Mucosa of stomach (tissue), 1 donor: Measurements from ENCODE around the gene TRPC4AP.

Experiments used
- H3K27me3 ChIP-seq: one replicate; pipeline ENCODE4 v1.7.0; 2013; ENCODE audit warnings: mild to moderate bottlenecking, low read length; ENCODE audit not compliant: control insufficient read depth, insufficient read depth
- H3K36me3 ChIP-seq: one replicate; pipeline ENCODE4 v1.7.0; 2013; ENCODE audit warnings: low read length; ENCODE audit not compliant: control insufficient read depth, insufficient read depth
- H3K4me1 ChIP-seq: one replicate; pipeline ENCODE4 v1.7.0; 2013; ENCODE audit warnings: mild to moderate bottlenecking, low read length; ENCODE audit not compliant: control insufficient read depth, insufficient read depth
- H3K4me3 ChIP-seq: one replicate; pipeline ENCODE4 v1.7.0; 2013; ENCODE audit warnings: low read length
- H3K9ac ChIP-seq: one replicate; pipeline ENCODE4 v1.7.0; 2013; ENCODE audit warnings: mild to moderate bottlenecking, low read length, moderate library complexity
- H3K9me3 ChIP-seq: one replicate; pipeline ENCODE4 v1.7.0; 2013; ENCODE audit warnings: mild to moderate bottlenecking, low read length, moderate library complexity; ENCODE audit not compliant: control insufficient read depth
- donor health status: Pancreatic carcinoma.

The TRPC4AP gene

GRCh38 chr20:34985461-34986310 lies 106.9 kb downstream of the TRPC4AP start:
- H3K9ac ChIP-seq: no peak overlapping the region
- peaks cover 31% of the 10 kb centered on the region for H3K27me3 ChIP-seq
- no peaks in the 10 kb centered on the region for H3K36me3 ChIP-seq
- H3K4me3 ChIP-seq: no peak overlapping the region
- H3K9me3 ChIP-seq: no peaks in the 10 kb centered on the region
- peaks cover 28% of the 10 kb centered on the region for H3K4me1 ChIP-seq

GRCh38 chr20:34984756-34985261 lies 107.8 kb downstream of the TRPC4AP start:
- H3K27me3 ChIP-seq: peaks cover 31% of the 10 kb centered on the region
- no peaks in the 10 kb centered on the region for H3K9me3 ChIP-seq
- H3K36me3 ChIP-seq: no peaks in the 10 kb centered on the region
- no peak overlapping the region for H3K9ac ChIP-seq
- H3K4me1 ChIP-seq: peaks cover 28% of the 10 kb centered on the region
- H3K4me3 ChIP-seq: no peak overlapping the region

DNA sequence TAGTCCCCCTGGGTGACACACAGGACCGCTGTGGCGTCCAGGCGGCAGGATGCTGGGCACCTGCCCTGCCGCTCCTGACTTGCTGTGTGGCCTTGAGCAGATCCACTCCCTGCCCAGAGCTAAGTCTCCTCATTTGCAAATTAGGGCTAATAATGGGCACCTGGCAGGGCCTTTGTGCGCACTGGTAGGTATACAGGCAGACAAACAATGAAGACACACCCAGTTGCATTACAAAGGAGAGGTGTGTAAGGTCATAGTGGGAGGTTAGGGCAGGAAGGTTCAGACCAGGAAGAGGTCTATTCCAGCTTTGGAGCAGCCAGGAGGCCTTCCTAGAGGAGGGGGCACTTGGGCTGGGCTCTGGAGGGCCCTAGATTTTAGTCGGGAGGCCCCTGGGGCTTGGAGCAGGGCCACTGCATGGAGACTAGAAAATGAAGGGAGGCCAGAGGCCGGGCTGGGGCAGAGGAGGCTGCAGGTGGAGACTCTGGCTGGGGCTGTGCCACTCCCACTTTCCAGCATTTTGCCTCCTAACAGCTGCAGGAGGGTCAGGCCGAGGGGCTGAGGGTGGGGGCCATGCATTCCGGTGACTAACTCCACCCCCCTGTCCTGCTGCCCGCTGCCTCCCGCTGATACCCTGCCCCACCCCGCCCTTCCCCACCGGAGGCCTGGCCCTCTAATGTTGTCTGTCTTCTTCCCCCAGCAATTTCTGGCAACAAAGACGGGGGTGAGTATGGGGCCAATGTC lies 108.4 kb downstream of the TRPC4AP start:
- no peak overlapping the region for H3K9ac ChIP-seq
- no peak overlapping the region for H3K4me3 ChIP-seq
- no peaks in the 10 kb centered on the region for H3K9me3 ChIP-seq
- peaks cover 31% of the 10 kb centered on the region for H3K27me3 ChIP-seq
- peaks cover 28% of the 10 kb centered on the region for H3K4me1 ChIP-seq
- no peaks in the 10 kb centered on the region for H3K36me3 ChIP-seq

DNA sequence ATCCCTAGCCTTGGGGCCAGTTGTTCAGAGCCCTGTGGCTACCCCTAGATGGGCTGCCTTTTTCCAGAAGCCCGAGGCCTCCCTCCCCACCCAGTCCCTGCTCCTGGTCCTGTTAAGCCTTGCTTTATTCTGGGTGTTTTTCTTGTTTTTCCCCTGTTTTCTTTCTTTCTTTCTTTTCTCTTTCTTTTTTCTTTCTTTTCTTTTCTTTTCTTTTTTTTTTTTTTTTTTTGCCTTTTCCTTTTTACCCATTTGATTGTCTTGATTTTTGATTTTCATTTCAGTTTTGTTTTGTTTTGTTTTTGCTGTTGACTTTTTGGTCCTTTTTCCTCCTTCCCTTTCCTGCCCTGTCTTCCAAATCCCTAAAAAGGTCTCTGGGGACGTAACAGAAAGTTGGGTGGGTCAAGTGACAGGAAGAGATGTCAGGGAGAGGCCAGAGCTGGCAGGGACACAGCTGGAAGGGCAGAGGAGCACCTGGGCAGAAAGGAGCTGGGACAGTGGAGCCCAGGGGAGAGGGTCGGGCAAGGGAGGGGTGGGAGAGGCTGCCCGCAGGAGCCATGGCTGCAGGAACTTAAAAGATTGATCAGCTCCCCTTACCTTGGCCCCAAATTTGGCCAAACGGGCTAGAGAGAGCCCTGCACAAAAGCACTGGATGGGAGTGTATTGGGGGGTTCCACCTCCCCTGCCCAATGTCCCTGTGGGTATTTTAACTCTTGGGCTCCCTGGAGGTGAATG lies 109.4 kb downstream of the TRPC4AP start:
- Histone ChIP-seq H3K27me3 (peaks cover 31% of the 10 kb centered on the region), H3K9me3 (no peaks in the 10 kb centered on the region), H3K4me3 (no peak overlapping the region), H3K4me1 (peaks cover 28% of the 10 kb centered on the region), H3K36me3 (no peaks in the 10 kb centered on the region), H3K9ac (no peak overlapping the region)

- Histone ChIP-seq H3K36me3 (no peaks in the 10 kb centered on the region), H3K9ac (no peak overlapping the region), H3K4me3 (no peak overlapping the region), H3K4me1 (peaks cover 28% of the 10 kb centered on the region), H3K27me3 (peaks cover 31% of the 10 kb centered on the region), H3K9me3 (no peaks in the 10 kb centered on the region)
Observed at GRCh38 chr20:34982270-34983088, 110.1 kb downstream of the TRPC4AP start.

GRCh38 chr20:34980543-34981233 lies 111.9 kb downstream of the TRPC4AP start:
- Histone ChIP-seq H3K9ac (no peak overlapping the region), H3K4me3 (no peak overlapping the region), H3K27me3 (peaks cover 24% of the 10 kb centered on the region), H3K4me1 (peaks cover 28% of the 10 kb centered on the region), H3K36me3 (no peaks in the 10 kb centered on the region), H3K9me3 (no peaks in the 10 kb centered on the region)

GRCh38 chr20:34979366-34980153 lies 113.0 kb downstream of the TRPC4AP start:
- peaks cover 13% of the 10 kb centered on the region for H3K27me3 ChIP-seq
- H3K4me3 ChIP-seq: no peak overlapping the region
- H3K9ac ChIP-seq: no peak overlapping the region
- H3K9me3 ChIP-seq: no peaks in the 10 kb centered on the region
- no peaks in the 10 kb centered on the region for H3K36me3 ChIP-seq
- peaks cover 22% of the 10 kb centered on the region for H3K4me1 ChIP-seq

GRCh38 chr20:34978092-34978744 lies 114.4 kb downstream of the TRPC4AP start:
- Histone ChIP-seq H3K9me3 (no peaks in the 10 kb centered on the region), H3K9ac (no peak overlapping the region), H3K4me1 (peaks cover 9% of the 10 kb centered on the region), H3K36me3 (no peaks in the 10 kb centered on the region), H3K4me3 (no peak overlapping the region), H3K27me3 (no peaks in the 10 kb centered on the region)

GRCh38 chr20:34977365-34978091 lies 115.1 kb downstream of the TRPC4AP start:
- Histone ChIP-seq H3K9me3 (no peaks in the 10 kb centered on the region), H3K4me3 (no peak overlapping the region), H3K36me3 (no peaks in the 10 kb centered on the region), H3K4me1 (peaks cover 3% of the 10 kb centered on the region), H3K27me3 (no peaks in the 10 kb centered on the region), H3K9ac (no peak overlapping the region)

DNA sequence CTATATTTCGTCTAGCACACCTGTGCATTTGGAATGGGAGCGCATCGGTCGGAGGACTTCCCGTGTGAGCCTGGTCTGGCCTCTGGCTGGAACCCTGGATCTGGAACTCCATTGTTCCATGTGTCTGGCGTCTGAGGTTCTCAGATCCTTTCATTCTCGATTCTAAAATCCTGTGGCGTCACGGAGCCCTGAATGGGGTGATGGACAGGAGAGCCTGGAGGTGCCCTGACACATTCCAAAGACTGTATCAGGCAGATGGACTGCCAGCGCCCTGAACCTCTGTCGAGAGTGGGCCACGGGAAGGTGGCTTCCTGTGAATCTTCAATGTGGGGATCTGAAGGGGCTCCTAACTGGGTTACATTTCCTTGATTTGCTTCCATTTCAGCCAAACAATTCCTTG lies 116.3 kb downstream of the TRPC4AP start:
- H3K27me3 ChIP-seq: no peaks in the 10 kb centered on the region
- H3K9ac ChIP-seq: no peak overlapping the region
- no peaks in the 10 kb centered on the region for H3K9me3 ChIP-seq
- no peaks in the 10 kb centered on the region for H3K4me1 ChIP-seq
- H3K4me3 ChIP-seq: no peak overlapping the region
- H3K36me3 ChIP-seq: no peaks in the 10 kb centered on the region
